GM20000 (cell line): ENCODE measurements around the gene EXOC4.
A peak's percentile ranks its signal among the peaks of the same experiment; 100 is the strongest.

Experiments
- DNase-seq: peaks from one replicate; pipeline ENCODE4 v3.0.0; 2012; ENCODE audit warnings: low spot score
- TF ChIP-seq, protein P1 (sequence below): IDR thresholded peaks from 2 replicates; pipeline ENCODE4 v1.5.1; 2012; ENCODE audit warnings: mild to moderate bottlenecking, control low read depth; ENCODE audit errors: extremely low read depth, missing control alignments

Gene EXOC4

DNA sequence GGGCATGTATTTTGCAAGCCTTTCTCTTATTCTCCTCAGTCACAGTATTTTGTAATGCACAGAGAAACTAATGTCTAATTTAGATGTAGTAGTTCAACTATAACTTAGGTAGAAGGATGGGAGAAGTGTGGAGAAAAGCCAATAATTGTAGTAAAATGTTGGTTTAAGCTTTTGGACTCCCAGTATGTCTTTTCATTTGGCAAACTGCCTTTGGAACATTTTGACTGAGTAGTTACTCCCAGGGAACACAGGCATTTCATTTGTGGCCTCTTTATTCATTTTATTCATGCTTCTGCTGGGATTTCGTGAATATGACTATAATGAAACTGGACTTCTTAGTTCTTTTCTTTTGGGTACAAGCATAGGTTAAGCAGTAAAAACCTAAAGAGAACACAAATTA is 79.0 kb downstream of the EXOC4 start:
- no peak for DNase-seq
- TF ChIP-seq, protein P1, sequence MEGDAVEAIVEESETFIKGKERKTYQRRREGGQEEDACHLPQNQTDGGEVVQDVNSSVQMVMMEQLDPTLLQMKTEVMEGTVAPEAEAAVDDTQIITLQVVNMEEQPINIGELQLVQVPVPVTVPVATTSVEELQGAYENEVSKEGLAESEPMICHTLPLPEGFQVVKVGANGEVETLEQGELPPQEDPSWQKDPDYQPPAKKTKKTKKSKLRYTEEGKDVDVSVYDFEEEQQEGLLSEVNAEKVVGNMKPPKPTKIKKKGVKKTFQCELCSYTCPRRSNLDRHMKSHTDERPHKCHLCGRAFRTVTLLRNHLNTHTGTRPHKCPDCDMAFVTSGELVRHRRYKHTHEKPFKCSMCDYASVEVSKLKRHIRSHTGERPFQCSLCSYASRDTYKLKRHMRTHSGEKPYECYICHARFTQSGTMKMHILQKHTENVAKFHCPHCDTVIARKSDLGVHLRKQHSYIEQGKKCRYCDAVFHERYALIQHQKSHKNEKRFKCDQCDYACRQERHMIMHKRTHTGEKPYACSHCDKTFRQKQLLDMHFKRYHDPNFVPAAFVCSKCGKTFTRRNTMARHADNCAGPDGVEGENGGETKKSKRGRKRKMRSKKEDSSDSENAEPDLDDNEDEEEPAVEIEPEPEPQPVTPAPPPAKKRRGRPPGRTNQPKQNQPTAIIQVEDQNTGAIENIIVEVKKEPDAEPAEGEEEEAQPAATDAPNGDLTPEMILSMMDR = no peak

DNA sequence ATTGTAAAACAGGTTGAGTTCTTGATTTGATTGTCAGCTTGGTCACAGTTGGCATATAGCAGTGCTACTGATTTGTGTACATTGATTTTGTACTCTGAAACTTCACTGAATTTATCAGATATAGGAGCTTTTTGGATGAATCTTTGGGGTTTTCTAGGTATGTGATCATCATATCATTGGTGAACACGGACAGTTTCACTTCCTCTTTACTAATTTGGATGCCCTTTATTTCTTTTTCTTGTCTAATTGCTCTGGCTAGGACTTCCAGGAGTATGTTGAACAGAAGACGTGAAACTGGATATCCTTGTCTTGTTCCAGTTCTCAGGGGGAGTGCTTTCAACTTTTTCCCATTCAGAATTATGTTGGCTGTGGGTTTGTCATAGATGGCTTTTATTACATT is 86.9 kb downstream of the EXOC4 start:
- TF ChIP-seq, protein P1 = no peak
- DNase-seq = no peak

DNA sequence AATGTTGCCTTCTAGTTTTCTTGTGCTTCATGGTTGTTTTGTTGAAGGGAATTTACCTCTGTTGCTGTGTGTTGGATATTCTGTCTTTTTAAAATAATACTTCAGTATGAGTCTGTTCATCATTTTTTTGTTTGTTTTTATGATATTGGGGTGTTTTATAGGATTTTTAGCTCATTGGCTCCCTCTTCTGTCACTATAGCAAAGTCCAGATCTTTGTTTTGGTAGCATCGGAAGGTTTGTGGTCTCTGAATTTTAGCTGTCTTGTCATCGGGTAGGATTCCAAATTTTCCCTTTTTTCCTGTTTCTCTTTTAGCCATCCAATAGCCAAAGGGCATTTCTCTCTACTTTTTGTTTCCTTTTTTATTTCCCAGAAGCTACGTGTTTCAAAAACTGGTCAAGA is 91.4 kb downstream of the EXOC4 start:
- DNase-seq = no peak
- TF ChIP-seq, protein P1 = peak; percentile 10

DNA sequence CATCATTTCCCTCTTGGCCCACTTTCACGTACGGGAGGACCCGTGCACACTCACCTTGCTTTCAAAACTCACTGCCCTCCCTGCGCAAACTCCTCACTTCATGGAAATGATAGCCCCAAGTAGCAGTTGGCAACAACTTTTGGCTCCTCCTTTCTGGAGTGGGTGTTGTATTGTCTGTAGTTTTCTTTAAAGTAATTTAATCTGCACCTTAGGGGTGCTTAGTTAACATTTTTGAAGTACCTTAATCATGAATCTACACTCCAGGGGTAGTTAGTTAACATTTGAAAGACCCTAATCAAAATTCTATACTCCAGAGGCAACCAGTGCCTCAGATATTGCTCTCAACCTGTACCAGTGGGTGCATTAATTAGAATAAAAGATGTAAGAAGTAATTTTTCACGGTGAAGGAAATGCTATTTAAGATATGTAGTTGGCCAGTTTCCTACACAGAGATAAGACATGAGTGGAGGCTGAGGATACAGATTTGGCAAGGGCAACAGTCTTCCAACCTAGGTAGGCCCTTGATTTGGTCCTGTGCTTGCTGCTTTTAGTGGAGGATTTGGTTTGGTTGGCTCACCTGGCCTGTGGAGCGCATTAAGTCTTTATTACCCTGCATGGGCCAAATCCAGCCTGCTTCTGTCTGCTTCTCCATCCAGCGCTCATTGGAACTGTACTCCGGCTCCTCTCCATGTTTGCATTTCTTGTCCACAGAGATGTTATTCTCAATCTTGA is 93.0 kb downstream of the EXOC4 start:
- DNase-seq = no peak
- TF ChIP-seq, protein P1 = no peak

DNA sequence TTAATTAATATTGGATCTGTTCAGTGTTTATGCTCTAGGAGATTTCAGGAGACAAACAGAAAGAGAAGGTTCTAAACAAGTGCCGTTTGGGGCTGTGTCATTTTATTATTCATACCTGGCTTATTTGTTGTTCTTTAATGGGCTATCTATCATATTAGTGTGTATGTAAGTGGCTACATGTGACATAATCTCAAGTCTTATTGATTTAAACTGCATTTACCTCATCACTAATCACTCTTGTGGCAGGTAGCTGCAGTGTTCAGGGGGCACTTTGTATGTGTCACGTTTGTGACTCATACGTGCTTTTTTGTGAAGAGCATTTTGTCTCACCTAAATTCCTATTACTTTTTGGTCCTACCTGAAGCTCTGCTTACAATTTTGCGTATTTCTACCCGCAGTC is 95.4 kb downstream of the EXOC4 start:
- TF ChIP-seq, protein P1 = no peak
- DNase-seq = no peak

DNA sequence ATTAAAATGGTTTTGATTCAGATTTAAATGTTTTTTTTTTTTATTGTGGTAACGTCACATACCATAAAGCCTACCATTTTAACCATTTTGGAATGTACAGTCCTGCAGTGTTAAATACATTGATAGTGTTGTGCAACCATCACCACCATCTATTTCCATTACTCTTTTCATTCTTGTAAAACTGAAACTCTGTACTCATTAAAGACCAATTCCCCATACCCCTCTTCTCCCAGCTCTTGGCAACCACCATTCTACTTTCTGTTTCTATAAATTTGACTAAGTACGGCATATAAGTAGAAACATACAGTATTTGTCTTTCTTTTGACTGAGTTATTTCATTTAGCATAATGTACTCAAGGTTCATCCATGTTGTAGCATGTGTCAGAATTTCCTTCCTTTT is 96.2 kb downstream of the EXOC4 start:
- TF ChIP-seq, protein P1 = no peak

DNA sequence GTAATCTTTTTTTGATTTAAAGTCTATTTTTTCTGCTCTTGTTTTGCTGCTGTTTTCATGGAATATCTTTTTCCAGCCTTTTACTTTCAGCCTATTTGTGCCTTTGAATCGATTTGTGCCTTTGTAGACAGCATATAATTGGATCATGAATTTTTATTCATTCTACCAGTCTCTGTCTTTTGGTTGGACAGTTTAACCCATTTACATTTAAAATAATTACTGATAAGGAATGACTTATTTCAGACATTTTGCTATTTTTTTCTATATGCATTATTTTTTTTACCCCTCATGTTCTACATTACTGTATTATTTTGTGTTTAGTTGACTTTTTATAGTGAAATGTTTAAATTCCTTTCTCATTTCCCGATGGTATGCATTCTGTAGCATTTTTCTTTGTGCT is 99.6 kb downstream of the EXOC4 start:
- no peak for DNase-seq
- TF ChIP-seq, protein P1 = no peak

More for the DNA sequence above, 96.2 kb downstream of the EXOC4 start:
- no peak for DNase-seq
